Right lung (tissue), 5 donors: ENCODE data around the gene SNRNP48. TPM values are rescaled to one million over a fixed set of nuclear protein-coding genes. Genes with fewer than 3 reads are reported as not detected.

Experiments used
- DNase-seq, 2 donors: peaks; one replicate each; pipeline ENCODE4 v3.0.0-alpha.2; 2013
- polyA plus RNA-seq, 5 donors: library from polyadenylated mRNA; unstranded; fragments of 120-200 nt; gene quantifications; one replicate each; pipeline versions ENCODE4 v1.2.1 to v1.2.3, GENCODE V29; 2013; ENCODE audit warnings: inconsistent platforms in 1 of 5, low replicate concordance in 1 of 5; ENCODE audit not compliant: insufficient read length in 5 of 5, insufficient read depth in 1 of 5

SNRNP48 gene
- polyA plus RNA-seq, 5 donors = 18.6 to 35.2 (median 27.1) TPM

GRCh38 chr6:7590918-7591302 lies 912 bp downstream of the SNRNP48 start:
- DNase-seq = no peak

- DNase-seq = no peak
Measured at GRCh38 chr6:7591770-7592169, 1.8 kb downstream of the SNRNP48 start.

- DNase-seq = no peak
Measured at GRCh38 chr6:7593229-7593628, 3.2 kb downstream of the SNRNP48 start.

- no peak for DNase-seq
Measured at GRCh38 chr6:7594579-7595125, 4.7 kb downstream of the SNRNP48 start.

- DNase-seq = no peak
Measured at GRCh38 chr6:7604003-7604402, 14.0 kb downstream of the SNRNP48 start.

- no peak for DNase-seq
Measured at GRCh38 chr6:7604506-7604905, 14.5 kb downstream of the SNRNP48 start.

GRCh38 chr6:7615611-7616383 lies 25.8 kb downstream of the SNRNP48 start:
- peak; percentile 38 to 54 for DNase-seq

- DNase-seq = peak in 1 of 2 donors; percentile 17
Measured at GRCh38 chr6:7617801-7618764, 28.1 kb downstream of the SNRNP48 start.

- no peak for DNase-seq
Measured at GRCh38 chr6:7621761-7622160, 31.8 kb downstream of the SNRNP48 start.

GRCh38 chr6:7624796-7625710 lies 35.1 kb downstream of the SNRNP48 start:
- DNase-seq = no peak

GRCh38 chr6:7628479-7628878 lies 38.5 kb downstream of the SNRNP48 start:
- DNase-seq = no peak

- no peak for DNase-seq
Measured at GRCh38 chr6:7628909-7629308, 38.9 kb downstream of the SNRNP48 start.

- no peak for DNase-seq
Measured at GRCh38 chr6:7629321-7629720, 39.3 kb downstream of the SNRNP48 start.

- no peak for DNase-seq
Measured at GRCh38 chr6:7630792-7631191, 40.8 kb downstream of the SNRNP48 start.

GRCh38 chr6:7631466-7631865 lies 41.5 kb downstream of the SNRNP48 start:
- no peak for DNase-seq

- DNase-seq = no peak
Measured at GRCh38 chr6:7632501-7633290, 42.7 kb downstream of the SNRNP48 start.

- no peak for DNase-seq
Measured at GRCh38 chr6:7633361-7633760, 43.4 kb downstream of the SNRNP48 start.

- no peak for DNase-seq
Measured at GRCh38 chr6:7636151-7636550, 46.2 kb downstream of the SNRNP48 start.

GRCh38 chr6:7637533-7637932 lies 47.5 kb downstream of the SNRNP48 start:
- no peak for DNase-seq

GRCh38 chr6:7639427-7639826 lies 49.4 kb downstream of the SNRNP48 start:
- DNase-seq = no peak

- DNase-seq = no peak
Measured at GRCh38 chr6:7640016-7640415, 50.0 kb downstream of the SNRNP48 start.
